H1 (cell line): ENCODE data around the gene CD4. TPM values are rescaled to one million over a fixed set of nuclear protein-coding genes. Genes with fewer than 3 reads are reported as not detected.

Experiments used
- BACH1 ChIP-seq: IDR thresholded peaks from 2 replicates; pipeline ENCODE4 v1.6.1; 2012; ENCODE audit warnings: low read length, improper control_type of control experiment
- CBX8 ChIP-seq: fragments of 300-800, 300-1000 bp; sonication (generic); IDR thresholded peaks from 2 replicates; pipeline ENCODE4 v1.7.1; 2016; ENCODE audit warnings: low read depth, low read length, borderline replicate concordance
- CHD2 ChIP-seq: IDR thresholded peaks from 2 replicates; pipeline ENCODE4 v1.6.1; 2012; ENCODE audit warnings: low read length, improper control_type of control experiment
- CREB1 ChIP-seq: IDR thresholded peaks from 2 replicates; pipeline ENCODE4 v1.6.1; 2012; ENCODE audit warnings: inconsistent platforms
- EGR1 ChIP-seq: IDR thresholded peaks from 2 replicates; pipeline ENCODE4 v1.6.1; 2011; ENCODE audit warnings: low read depth, low read length, borderline replicate concordance
- EP300 ChIP-seq, 2 experiments: IDR thresholded peaks; 1 replicate in 1 of 2; 2 replicates in 1 of 2; pipeline ENCODE4 v1.6.1; 2011 to 2012; ENCODE audit warnings: low read depth in 2 of 2, low read length in 2 of 2, mild to moderate bottlenecking in 2 of 2, borderline replicate concordance in 1 of 2, inconsistent platforms in 1 of 2, moderate library complexity in 1 of 2
- JUN ChIP-seq: IDR thresholded peaks from 2 replicates; pipeline ENCODE4 v1.6.1; 2011; ENCODE audit warnings: low read depth, mild to moderate bottlenecking, improper control_type of control experiment, low read length
- KDM1A ChIP-seq: fragments of 200-600, 300-600 bp; sonication (generic); IDR thresholded peaks from 2 replicates; pipeline ENCODE4 v1.7.1; 2016; ENCODE audit warnings: mild to moderate bottlenecking, low read length, borderline replicate concordance
- KDM4A ChIP-seq: IDR thresholded peaks from one replicate; pipeline ENCODE4 v1.7.1; 2012; ENCODE audit warnings: low read depth, mild to moderate bottlenecking, moderate library complexity, low read length, inconsistent platforms; ENCODE audit not compliant: severe bottlenecking
- KDM5A ChIP-seq: fragments of 200-600 bp; IDR thresholded peaks from 2 replicates; pipeline ENCODE4 v1.7.1; 2012; ENCODE audit warnings: mild to moderate bottlenecking, low read length, inconsistent platforms, mixed read lengths
- POLR2A ChIP-seq, 2 experiments: IDR thresholded peaks; 1 replicate in 1 of 2; 2 replicates in 1 of 2; pipeline ENCODE4 v1.6.1; 2011; ENCODE audit warnings: low read depth in 2 of 2, low read length in 2 of 2, mild to moderate bottlenecking in 2 of 2; ENCODE audit errors: control extremely low read depth in 1 of 2
- RNF2 ChIP-seq: fragments of 200-900, 300-1000 bp; sonication (generic); IDR thresholded peaks from 2 replicates; pipeline ENCODE4 v1.7.1; 2016; ENCODE audit warnings: borderline replicate concordance, low read depth, mild to moderate bottlenecking, antibody characterized with exemption, low read length; ENCODE audit not compliant: poor library complexity, severe bottlenecking; ENCODE audit errors: missing control alignments
- RXRA ChIP-seq: IDR thresholded peaks from 2 replicates; pipeline ENCODE4 v1.6.1; 2011; ENCODE audit warnings: low read depth, mild to moderate bottlenecking, low read length, moderate library complexity; ENCODE audit not compliant: insufficient read depth
- SAP30 ChIP-seq: fragments of 300-600 bp; sonication (generic); IDR thresholded peaks from 2 replicates; pipeline ENCODE4 v1.7.1; 2012; ENCODE audit warnings: low read length, moderate library complexity, mild to moderate bottlenecking, inconsistent platforms; ENCODE audit not compliant: insufficient read depth, insufficient replicate concordance
- SIRT6 ChIP-seq: IDR thresholded peaks from one replicate; pipeline ENCODE4 v1.7.1; 2012; ENCODE audit warnings: low read length, inconsistent platforms
- SP2 ChIP-seq: IDR thresholded peaks from 2 replicates; pipeline ENCODE4 v1.6.1; 2012; ENCODE audit warnings: mild to moderate bottlenecking, low read length, inconsistent platforms
- TAF7 ChIP-seq: optimal IDR thresholded peaks from 2 replicates; pipeline ENCODE3; 2011; ENCODE audit warnings: low read depth, mild to moderate bottlenecking, inconsistent platforms, low read length, moderate library complexity, borderline replicate concordance
- TBP ChIP-seq: IDR thresholded peaks from 2 replicates; pipeline ENCODE4 v1.6.1; 2011; ENCODE audit warnings: low read depth, low read length, improper control_type of control experiment
- TCF12 ChIP-seq: IDR thresholded peaks from 2 replicates; pipeline ENCODE4 v1.6.1; 2011; ENCODE audit warnings: low read depth, mild to moderate bottlenecking, low read length
- polyA plus RNA-seq, 7 experiments: library from polyadenylated mRNA; depleted of rRNA in 3 of 7; stranded (reverse) in 5 of 7; unstranded in 2 of 7; fragments of >200 nt in 5 of 7; fragments of 200-250 nt in 2 of 7; gene quantifications; 1 replicate in 5 of 7; 2 replicates in 1 of 7; 4 replicates in 1 of 7; pipeline versions ENCODE4 v1.2.1 to v1.2.3, GENCODE V29; 2011 to 2013; ENCODE audit warnings: missing spikeins in 2 of 7, mixed read lengths in 2 of 7
- total RNA-seq: library from RNA; stranded (reverse); fragmentation: NEBNext Ultra II Directional; extraction: Animal tissue kit (Norgen Biotek cat#: 25700); gene quantifications from 2 replicates; pipeline ENCODE4 v1.2.1, GENCODE V29; 2021
- TF ChIP-seq, protein P1 (sequence below): IDR thresholded peaks from 2 replicates; pipeline ENCODE4 v1.6.1; 2012; ENCODE audit warnings: inconsistent platforms
- TF ChIP-seq, protein P2 (sequence below): IDR thresholded peaks from 2 replicates; pipeline ENCODE4 v1.6.1; 2012; ENCODE audit warnings: inconsistent platforms
- TF ChIP-seq, protein P3 (sequence below): IDR thresholded peaks from 2 replicates; pipeline ENCODE4 v1.6.1; 2011; ENCODE audit warnings: low read depth, mild to moderate bottlenecking, low read length; ENCODE audit not compliant: insufficient read depth

CD4 gene
- total and polyA plus RNA-seq, 2 of the 8 experiments (the other 6 are each of a cell fraction or from before 2014, with no cell fraction given): 3.4 to 5.1 TPM

DNA sequence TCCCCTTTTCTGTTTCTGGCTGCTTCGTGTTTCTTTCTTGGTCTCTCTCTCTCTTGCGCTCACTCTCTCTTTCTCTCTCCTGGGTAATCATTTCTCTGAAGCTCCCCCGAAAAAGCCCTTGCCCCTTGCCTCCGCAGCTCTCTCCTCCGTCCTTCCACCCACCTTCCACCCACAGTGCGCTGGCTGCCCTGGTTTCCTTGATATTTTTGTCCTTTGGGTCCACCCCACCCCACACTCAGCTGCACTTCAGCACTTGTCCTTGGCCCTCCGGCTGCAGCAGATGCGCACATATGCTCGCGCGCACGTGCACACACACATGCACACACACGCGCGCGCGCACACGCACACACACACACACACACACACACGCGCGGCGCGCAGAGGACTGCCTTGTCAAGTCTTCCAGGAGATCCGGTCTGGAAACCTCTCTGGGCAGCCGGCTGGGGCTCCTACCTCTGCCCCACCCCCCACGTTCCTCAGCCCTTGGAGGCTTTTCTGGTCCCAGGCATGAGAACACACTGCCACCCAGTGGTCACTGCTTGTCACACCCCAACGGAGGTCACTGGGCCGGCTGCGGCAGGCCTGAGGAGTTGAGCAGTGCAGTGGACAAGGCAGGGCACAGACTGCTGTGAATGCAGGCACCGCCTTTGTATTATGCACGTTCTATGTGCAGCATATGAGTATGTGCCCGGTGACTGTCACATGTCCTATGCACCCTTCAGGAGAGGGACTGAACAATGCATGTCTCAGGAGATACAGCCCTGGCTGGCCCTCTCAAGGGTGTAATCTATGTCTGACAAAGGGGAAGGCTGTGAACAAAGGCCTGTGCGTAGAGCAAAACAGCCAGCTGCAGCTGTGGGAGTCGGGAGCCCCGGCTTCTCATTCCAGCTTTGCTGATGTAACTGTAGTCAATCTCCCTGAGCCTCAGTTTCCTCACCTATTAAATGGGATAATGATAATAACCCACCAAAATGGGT is 10.5 kb upstream of the CD4 start (continued):
- TF ChIP-seq, protein P1, sequence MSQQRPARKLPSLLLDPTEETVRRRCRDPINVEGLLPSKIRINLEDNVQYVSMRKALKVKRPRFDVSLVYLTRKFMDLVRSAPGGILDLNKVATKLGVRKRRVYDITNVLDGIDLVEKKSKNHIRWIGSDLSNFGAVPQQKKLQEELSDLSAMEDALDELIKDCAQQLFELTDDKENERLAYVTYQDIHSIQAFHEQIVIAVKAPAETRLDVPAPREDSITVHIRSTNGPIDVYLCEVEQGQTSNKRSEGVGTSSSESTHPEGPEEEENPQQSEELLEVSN: peak; percentile 22; the same call in 1 of the 2 replicates
- TF ChIP-seq JUN: no peak
- no peak for TF ChIP-seq TCF12
- TF ChIP-seq CHD2: peak; percentile 59; the same call in 1 of the 2 replicates
- TF ChIP-seq RNF2: no peak
- no peak for TF ChIP-seq SIRT6
- TF ChIP-seq, protein P2, sequence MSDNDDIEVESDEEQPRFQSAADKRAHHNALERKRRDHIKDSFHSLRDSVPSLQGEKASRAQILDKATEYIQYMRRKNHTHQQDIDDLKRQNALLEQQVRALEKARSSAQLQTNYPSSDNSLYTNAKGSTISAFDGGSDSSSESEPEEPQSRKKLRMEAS: peak; percentile 88
- no peak for TF ChIP-seq POLR2A (IDR thresholded peaks at IDR 0.05; ENCODE audit: control extremely low read depth in 1 of 2, low read depth in 2 of 2, low read length in 2 of 2)
- no peak for TF ChIP-seq SP2
- no peak for TF ChIP-seq CBX8
- 0 out of 2 replicates have a peak, but pooled peaks have one; percentile 24 for TF ChIP-seq BACH1
- no peak for TF ChIP-seq KDM5A
- no peak for TF ChIP-seq RXRA
- TF ChIP-seq EP300 (IDR thresholded peaks at IDR 0.05; ENCODE audit: borderline replicate concordance in 1 of 2, low read depth in 2 of 2, low read length in 2 of 2): peak in 1 of 2 experiments; percentile 17; a peak in 1 of 3 replicates
- TF ChIP-seq KDM4A: peak; percentile 60
- TF ChIP-seq, protein P3, sequence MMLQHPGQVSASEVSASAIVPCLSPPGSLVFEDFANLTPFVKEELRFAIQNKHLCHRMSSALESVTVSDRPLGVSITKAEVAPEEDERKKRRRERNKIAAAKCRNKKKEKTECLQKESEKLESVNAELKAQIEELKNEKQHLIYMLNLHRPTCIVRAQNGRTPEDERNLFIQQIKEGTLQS: no peak
- TF ChIP-seq EGR1: 0 out of 2 replicates have a peak, but pooled peaks have one; percentile 19
- peak; percentile 78 for TF ChIP-seq CREB1
- no peak for TF ChIP-seq TAF7
- TF ChIP-seq TBP: 0 out of 2 replicates have a peak, but pooled peaks have one; percentile 19
- TF ChIP-seq KDM1A: no peak
- peak; percentile 32 for TF ChIP-seq SAP30
